OCI-LY7 (cell line): ENCODE results near the gene CFAP57. TPM values are rescaled to one million over a fixed set of nuclear protein-coding genes. Genes with fewer than 3 reads are reported as not detected.

ENCODE experiments used
- BruUV-seq: library from RNA; stranded (reverse); fragments of 400-500 nt; replicated peaks from 2 replicates; lab custom pipeline; 2021; lab: Mats Ljungman, UMichigan
- CTCF ChIA-PET: fragments of 300-600 bp; sonication (Branson Sonifier 250); formaldehyde crosslinking; loops from one replicate; lab custom pipeline; 2022; ENCODE audit warnings: antibody characterized with exemption; ENCODE audit not compliant: unreplicated experiment; lab: Charles Lee
- POLR2A ChIA-PET: fragments of 300-600 bp; sonication (Branson Sonifier 250); formaldehyde crosslinking; loops from one replicate; lab custom pipeline; 2022; ENCODE audit warnings: antibody characterized with exemption; lab: Charles Lee
- DNase-seq: peaks from one replicate; pipeline ENCODE4 v3.0.0-alpha.2; 2015; ENCODE audit warnings: low spot score
- H2AFZ ChIP-seq: fragments of 200-600 bp; sonication (generic), shearing (Covaris generic); 2 replicates; pipeline ENCODE4 v1.6.1; 2014; ENCODE audit warnings: mild to moderate bottlenecking, antibody characterized with exemption, low read length, moderate library complexity
- H3K27ac ChIP-seq: fragments of 200-600 bp; sonication (generic); 2 replicates; pipeline ENCODE4 v1.5.1; 2014; ENCODE audit warnings: mixed run types, low read depth, mild to moderate bottlenecking, moderate library complexity, low read length, inconsistent platforms; ENCODE audit not compliant: poor library complexity, severe bottlenecking
- H3K36me3 ChIP-seq: fragments of 200-600 bp; sonication (generic); 2 replicates; pipeline ENCODE4 v1.6.1; 2014; ENCODE audit warnings: mild to moderate bottlenecking, antibody characterized with exemption, low read length, moderate library complexity, mixed read lengths; ENCODE audit not compliant: insufficient read depth
- H3K4me1 ChIP-seq: fragments of 200-600 bp; sonication (generic); 2 replicates; pipeline ENCODE4 v1.5.1; 2014; ENCODE audit warnings: mild to moderate bottlenecking, low read length; ENCODE audit not compliant: insufficient read depth, poor library complexity, severe bottlenecking
- H3K4me2 ChIP-seq: fragments of 200-600 bp; sonication (generic); 2 replicates; pipeline ENCODE4 v1.6.1; 2014; ENCODE audit warnings: mild to moderate bottlenecking, low read length
- H3K4me3 ChIP-seq: fragments of 200-600 bp; sonication (generic); 2 replicates; pipeline ENCODE4 v1.5.1; 2014; ENCODE audit warnings: mild to moderate bottlenecking, low read depth, low read length; ENCODE audit not compliant: poor library complexity, severe bottlenecking
- H3K79me2 ChIP-seq: fragments of 200-600 bp; sonication (generic); 2 replicates; pipeline ENCODE4 v1.6.1; 2016; ENCODE audit warnings: low read depth, mild to moderate bottlenecking, low read length, moderate library complexity, mixed read lengths; ENCODE audit not compliant: insufficient read depth
- H3K9me2 ChIP-seq: fragments of 200-600 bp; sonication (generic); 2 replicates; pipeline ENCODE4 v1.6.1; 2016; ENCODE audit warnings: mild to moderate bottlenecking, low read length, mixed read lengths; ENCODE audit not compliant: insufficient read depth
- H3K9me3 ChIP-seq: fragments of 200-600 bp; sonication (generic); 2 replicates; pipeline ENCODE4 v1.6.1; 2014; ENCODE audit warnings: mild to moderate bottlenecking, mixed run types, low read length, mixed read lengths
- H4K20me1 ChIP-seq: fragments of 200-600 bp; sonication (generic); 2 replicates; pipeline ENCODE4 v1.6.1; 2014; ENCODE audit warnings: mild to moderate bottlenecking, antibody characterized with exemption, low read length, moderate library complexity, mixed read lengths; ENCODE audit not compliant: insufficient read depth
- EZH2phosphoT487 ChIP-seq: fragments of 200-600 bp; sonication (generic); IDR thresholded peaks from 2 replicates; pipeline ENCODE4 v1.6.1; 2018; ENCODE audit warnings: low read depth, borderline replicate concordance, mild to moderate bottlenecking, mixed run types, antibody characterized with exemption, low read length, moderate library complexity, mixed read lengths
- intact Hi-C: fragments of 100-400 bp; cut with micrococcal nuclease; formaldehyde crosslinking; loops from one replicate; pipeline ENCODE4 v1.10.0; 2022; ENCODE audit not compliant: unreplicated experiment
- total RNA-seq, 2 experiments: library from RNA; depleted of rRNA in 1 of 2; stranded (reverse); fragments of >200 nt in 1 of 2; shearing (Covaris generic) in 1 of 2; gene quantifications; 2 replicates each; pipeline ENCODE4 v1.2.3, GENCODE V29; 2014 to 2022
- TF ChIP-seq, protein P1 (sequence below): fragments of 200-600 bp; sonication (generic); conservative IDR thresholded peaks from 2 replicates; pipeline ENCODE4 v1.5.1; 2014; ENCODE audit warnings: mild to moderate bottlenecking, antibody characterized with exemption, low read length, moderate library complexity, mixed read lengths

Gene CFAP57
- total RNA-seq, 2 experiments from 2014 or later = 0.17 TPM; not detected in 1

- H4K20me1 ChIP-seq = no peaks in the 10 kb centered on the region
- ChIA-PET CTCF (interaction anchor here (0.5 to 2.3 kb wide), 6 partner anchors 8 to 792 kb away, joined by 3 to 10 read pairs (median 3); partner anchors contain the start of gene SLC6A9), POLR2A (interaction anchor here (0.5 to 2.4 kb wide), 7 partner anchors 20 to 196 kb away, joined by 3 to 11 read pairs (median 3); partner anchors contain the start of genes CDC20, MED8 and SZT2)
- peak overlapping the region; percentile 40 for H3K4me3 ChIP-seq
- DNase-seq = peak; percentile 22
- no peaks in the 10 kb centered on the region for H3K36me3 ChIP-seq
- H3K79me2 ChIP-seq = no peaks in the 10 kb centered on the region
- intact Hi-C loops = loop anchor here (1.0 kb wide), 2 partner anchors 119 to 175 kb away; partner anchors contain the start of gene CDC20
- peaks cover 6% of the 10 kb centered on the region; the same call in 1 of the 2 replicates for H3K9me3 ChIP-seq
- H3K9me2 ChIP-seq = no peaks in the 10 kb centered on the region
- H2AFZ ChIP-seq = peak overlapping the region; percentile 78
- peak overlapping the region; percentile 92 for H3K27ac ChIP-seq
- no TSS peak for BruUV-seq
- TF ChIP-seq, protein P1, sequence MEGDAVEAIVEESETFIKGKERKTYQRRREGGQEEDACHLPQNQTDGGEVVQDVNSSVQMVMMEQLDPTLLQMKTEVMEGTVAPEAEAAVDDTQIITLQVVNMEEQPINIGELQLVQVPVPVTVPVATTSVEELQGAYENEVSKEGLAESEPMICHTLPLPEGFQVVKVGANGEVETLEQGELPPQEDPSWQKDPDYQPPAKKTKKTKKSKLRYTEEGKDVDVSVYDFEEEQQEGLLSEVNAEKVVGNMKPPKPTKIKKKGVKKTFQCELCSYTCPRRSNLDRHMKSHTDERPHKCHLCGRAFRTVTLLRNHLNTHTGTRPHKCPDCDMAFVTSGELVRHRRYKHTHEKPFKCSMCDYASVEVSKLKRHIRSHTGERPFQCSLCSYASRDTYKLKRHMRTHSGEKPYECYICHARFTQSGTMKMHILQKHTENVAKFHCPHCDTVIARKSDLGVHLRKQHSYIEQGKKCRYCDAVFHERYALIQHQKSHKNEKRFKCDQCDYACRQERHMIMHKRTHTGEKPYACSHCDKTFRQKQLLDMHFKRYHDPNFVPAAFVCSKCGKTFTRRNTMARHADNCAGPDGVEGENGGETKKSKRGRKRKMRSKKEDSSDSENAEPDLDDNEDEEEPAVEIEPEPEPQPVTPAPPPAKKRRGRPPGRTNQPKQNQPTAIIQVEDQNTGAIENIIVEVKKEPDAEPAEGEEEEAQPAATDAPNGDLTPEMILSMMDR = no peak
- no peak for TF ChIP-seq EZH2phosphoT487
- H3K4me2 ChIP-seq = peak overlapping the region; percentile 64
- peaks cover 26% of the 10 kb centered on the region for H3K4me1 ChIP-seq
Observed at GRCh38 chr1:43238991-43239469, 66.9 kb downstream of the CFAP57 start.

- H4K20me1 ChIP-seq = no peaks in the 10 kb centered on the region
- DNase-seq = peak; percentile 85
- TF ChIP-seq, protein P1 = no peak
- no peak for TF ChIP-seq EZH2phosphoT487
- H3K79me2 ChIP-seq = no peaks in the 10 kb centered on the region
- H3K27ac ChIP-seq = peak overlapping the region; percentile 92
- POLR2A ChIA-PET = interaction anchor here (0.5 to 2.4 kb wide), 7 partner anchors 12 to 196 kb away, joined by 3 to 11 read pairs (median 3); partner anchors contain the start of genes CDC20, MED8 and SZT2
- no peaks in the 10 kb centered on the region for H3K9me2 ChIP-seq
- H3K4me3 ChIP-seq = peak overlapping the region; percentile 40
- no TSS peak for BruUV-seq
- peaks cover 6% of the 10 kb centered on the region; the same call in 1 of the 2 replicates for H3K9me3 ChIP-seq
- H2AFZ ChIP-seq = peak overlapping the region; percentile 78
- intact Hi-C loops = no loop called here
- H3K36me3 ChIP-seq = no peaks in the 10 kb centered on the region
- H3K4me2 ChIP-seq = peak overlapping the region; percentile 64
- H3K4me1 ChIP-seq = peaks cover 26% of the 10 kb centered on the region
- CTCF ChIA-PET = interaction anchor here (0.5 to 2.3 kb wide), 6 partner anchors 9 to 792 kb away, joined by 3 to 10 read pairs (median 3); partner anchors contain the start of gene SLC6A9
Observed at GRCh38 chr1:43239484-43239883, 67.4 kb downstream of the CFAP57 start.

DNA sequence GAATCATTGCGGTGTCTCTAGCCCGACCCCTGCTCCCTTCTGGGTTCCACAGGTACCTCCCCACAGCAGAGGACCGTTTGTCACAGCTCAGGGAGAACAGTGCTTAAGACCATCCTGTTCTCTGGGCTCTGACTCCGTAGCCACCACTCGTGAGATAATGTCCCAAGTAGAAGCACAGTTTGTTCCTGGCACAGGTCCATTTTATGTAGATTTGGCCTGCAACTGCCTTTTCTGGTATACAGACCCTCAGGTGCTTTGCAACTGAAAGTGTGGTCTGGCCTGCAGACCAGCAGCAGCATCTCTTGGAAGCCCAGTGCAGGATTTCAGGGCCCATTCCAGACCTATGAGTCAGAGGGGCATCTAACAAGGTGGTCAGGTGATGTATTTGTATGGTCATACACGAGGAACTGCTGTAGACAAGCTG lies 69.3 kb downstream of the CFAP57 start:
- CTCF ChIA-PET = no interaction called here
- intact Hi-C loops = no loop called here

More for the DNA sequence above, 69.3 kb downstream of the CFAP57 start:
- H3K27ac ChIP-seq = no peak overlapping the region
- no peaks in the 10 kb centered on the region for H3K36me3 ChIP-seq
- H2AFZ ChIP-seq = no peak overlapping the region
- POLR2A ChIA-PET = no interaction called here
- no peak overlapping the region for H3K4me2 ChIP-seq
- no peak overlapping the region for H3K4me3 ChIP-seq
- DNase-seq = no peak
- H3K79me2 ChIP-seq = no peaks in the 10 kb centered on the region
- peaks cover 26% of the 10 kb centered on the region for H3K4me1 ChIP-seq
- no peak for TF ChIP-seq EZH2phosphoT487
- TF ChIP-seq, protein P1 = no peak
- H4K20me1 ChIP-seq = no peaks in the 10 kb centered on the region
- H3K9me2 ChIP-seq = no peaks in the 10 kb centered on the region
- peaks cover 7% of the 10 kb centered on the region; the same call in 1 of the 2 replicates for H3K9me3 ChIP-seq
- BruUV-seq = no TSS peak
